Epithelial cell of proximal tubule (primary cell): ENCODE data around the gene MDN1. TPM values are rescaled to one million over a fixed set of nuclear protein-coding genes. Genes with fewer than 3 reads are reported as not detected.

Experiments used
- DNase-seq: peaks from one replicate; pipeline ENCODE4 v3.0.0-alpha.2; 2011; ENCODE audit warnings: low read depth
- H3K4me3 ChIP-seq: 2 replicates; pipeline ENCODE4 v1.5.1; 2011; ENCODE audit warnings: low read depth, mild to moderate bottlenecking, low read length
- CTCF ChIP-seq: conservative IDR thresholded peaks from 2 replicates; pipeline ENCODE4 v1.5.1; 2012; ENCODE audit warnings: low read depth, mild to moderate bottlenecking, low read length
- total RNA-seq: library from RNA; depleted of rRNA; stranded (reverse); fragments of >200 nt; gene quantifications from 2 replicates; pipeline ENCODE4 v1.2.3, GENCODE V29; 2015

Gene MDN1
- total RNA-seq, 1 donor from 2014 or later, result 11.3 TPM

- no peak for TF ChIP-seq CTCF
Measured at GRCh38 chr6:89630488-89630887, 189.1 kb downstream of the MDN1 start.

GRCh38 chr6:89623749-89624148 lies 195.8 kb downstream of the MDN1 start:
- no peak overlapping the region for H3K4me3 ChIP-seq
- DNase-seq, result no peak
- TF ChIP-seq CTCF, result no peak

More at GRCh38 chr6:89630488-89630887, 189.1 kb downstream of the MDN1 start:
- no peak for DNase-seq
- H3K4me3 ChIP-seq, result no peak overlapping the region

- no peak overlapping the region for H3K4me3 ChIP-seq
- no peak for TF ChIP-seq CTCF
- DNase-seq, result no peak
Measured at GRCh38 chr6:89619567-89619966, 200.0 kb downstream of the MDN1 start.

GRCh38 chr6:89618026-89618425 lies 201.6 kb downstream of the MDN1 start:
- TF ChIP-seq CTCF, result no peak
- no peak for DNase-seq
- no peak overlapping the region for H3K4me3 ChIP-seq

GRCh38 chr6:89616531-89616930 lies 203.1 kb downstream of the MDN1 start:
- no peak for DNase-seq
- H3K4me3 ChIP-seq, result no peak overlapping the region
- TF ChIP-seq CTCF, result no peak

GRCh38 chr6:89615882-89616281 lies 203.7 kb downstream of the MDN1 start:
- TF ChIP-seq CTCF, result no peak
- no peak overlapping the region for H3K4me3 ChIP-seq
- DNase-seq, result no peak

- no peak for TF ChIP-seq CTCF
- no peak overlapping the region for H3K4me3 ChIP-seq
- DNase-seq, result no peak
Measured at GRCh38 chr6:89613790-89614189, 205.8 kb downstream of the MDN1 start.
